Thoracic aorta (tissue), 2 donors: ENCODE results near the gene NPR2. TPM values are rescaled to one million over a fixed set of nuclear protein-coding genes. Genes with fewer than 3 reads are reported as not detected.

Source experiments
- ATAC-seq: fragments of 150-250 bp; one replicate; pipeline ENCODE4 v1.8.0; 2017; ENCODE audit warnings: low read depth; ENCODE audit not compliant: insufficient number of reproducible peaks, low FRiP score
- DNase-seq: peaks from one replicate; pipeline ENCODE4 v3.0.0-alpha.2; 2020; ENCODE audit warnings: low spot score
- H3K27ac ChIP-seq, 2 donors: fragments of 200-600 bp; sonication (generic); 1 replicate in 1 of 2; 2 replicates in 1 of 2; pipeline ENCODE4 v1.5.1; 2016; ENCODE audit warnings: mild to moderate bottlenecking in 2 of 2, moderate library complexity in 2 of 2
- H3K27me3 ChIP-seq: fragments of 200-600 bp; sonication (generic); replicated peaks from 2 replicates; pipeline ENCODE4 v1.6.0; 2016; ENCODE audit warnings: mild to moderate bottlenecking; ENCODE audit not compliant: insufficient read depth
- H3K36me3 ChIP-seq: fragments of 200-600 bp; sonication (generic); one replicate; pipeline ENCODE4 v1.5.1; 2016
- H3K4me1 ChIP-seq, 2 donors: fragments of 200-600 bp; sonication (generic); 1 replicate in 1 of 2; 2 replicates in 1 of 2; pipeline versions ENCODE4 v1.5.1 to v1.6.0; 2016; ENCODE audit warnings: low read depth in 2 of 2, mild to moderate bottlenecking in 1 of 2; ENCODE audit not compliant: control insufficient read depth in 1 of 2
- H3K4me3 ChIP-seq: fragments of 200-600 bp; sonication (generic); 2 replicates; pipeline ENCODE4 v1.5.1; 2016; ENCODE audit warnings: mild to moderate bottlenecking
- H3K9me3 ChIP-seq: fragments of 200-600 bp; sonication (generic); 2 replicates; pipeline ENCODE4 v1.5.1; 2016
- total RNA-seq, 2 donors: library from RNA; depleted of rRNA; stranded (reverse); fragments of >200 nt; gene quantifications; one replicate each; pipeline versions ENCODE4 v1.1.0 to v1.2.3, GENCODE V29; 2016
- TF ChIP-seq, protein P1 (sequence below): fragments of 200-600 bp; sonication (generic); IDR thresholded peaks from one replicate; pipeline ENCODE4 v1.5.1; 2019; ENCODE audit warnings: antibody characterized with exemption

NPR2 gene
- total RNA-seq, 2 donors from 2014 or later = 30.8 to 38.2 TPM

DNA sequence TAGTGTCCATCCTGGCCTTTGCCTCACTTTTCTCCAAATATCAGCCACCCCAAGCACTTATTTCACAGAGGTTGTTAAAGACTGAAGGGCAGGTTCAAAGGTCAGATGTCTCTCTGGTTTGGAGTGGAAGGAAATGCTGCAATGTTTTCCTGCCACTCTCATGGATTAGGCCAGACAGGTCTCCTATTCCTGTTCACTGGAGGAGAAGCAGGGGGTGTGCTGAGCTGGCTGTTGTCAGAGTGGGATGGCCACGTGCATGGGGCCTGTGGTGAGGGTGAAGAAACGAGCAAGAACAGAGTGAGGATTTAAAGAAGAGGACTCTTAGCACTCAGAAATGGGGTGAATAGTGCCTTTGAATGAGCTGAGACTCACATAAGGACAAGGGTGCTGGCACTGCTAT is 44.4 kb downstream of the NPR2 start:
- peaks cover 4 to 36% of the 10 kb centered on the region in 2 donors for H3K4me1 ChIP-seq
- ATAC-seq = no peak
- no peaks in the 10 kb centered on the region for H3K9me3 ChIP-seq
- H3K4me3 ChIP-seq = no peak overlapping the region
- H3K36me3 ChIP-seq = no peaks in the 10 kb centered on the region
- TF ChIP-seq, protein P1, sequence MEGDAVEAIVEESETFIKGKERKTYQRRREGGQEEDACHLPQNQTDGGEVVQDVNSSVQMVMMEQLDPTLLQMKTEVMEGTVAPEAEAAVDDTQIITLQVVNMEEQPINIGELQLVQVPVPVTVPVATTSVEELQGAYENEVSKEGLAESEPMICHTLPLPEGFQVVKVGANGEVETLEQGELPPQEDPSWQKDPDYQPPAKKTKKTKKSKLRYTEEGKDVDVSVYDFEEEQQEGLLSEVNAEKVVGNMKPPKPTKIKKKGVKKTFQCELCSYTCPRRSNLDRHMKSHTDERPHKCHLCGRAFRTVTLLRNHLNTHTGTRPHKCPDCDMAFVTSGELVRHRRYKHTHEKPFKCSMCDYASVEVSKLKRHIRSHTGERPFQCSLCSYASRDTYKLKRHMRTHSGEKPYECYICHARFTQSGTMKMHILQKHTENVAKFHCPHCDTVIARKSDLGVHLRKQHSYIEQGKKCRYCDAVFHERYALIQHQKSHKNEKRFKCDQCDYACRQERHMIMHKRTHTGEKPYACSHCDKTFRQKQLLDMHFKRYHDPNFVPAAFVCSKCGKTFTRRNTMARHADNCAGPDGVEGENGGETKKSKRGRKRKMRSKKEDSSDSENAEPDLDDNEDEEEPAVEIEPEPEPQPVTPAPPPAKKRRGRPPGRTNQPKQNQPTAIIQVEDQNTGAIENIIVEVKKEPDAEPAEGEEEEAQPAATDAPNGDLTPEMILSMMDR = no peak
- H3K27ac ChIP-seq = no peak overlapping the region
- DNase-seq = no peak
- H3K27me3 ChIP-seq = no peaks in the 10 kb centered on the region

DNA sequence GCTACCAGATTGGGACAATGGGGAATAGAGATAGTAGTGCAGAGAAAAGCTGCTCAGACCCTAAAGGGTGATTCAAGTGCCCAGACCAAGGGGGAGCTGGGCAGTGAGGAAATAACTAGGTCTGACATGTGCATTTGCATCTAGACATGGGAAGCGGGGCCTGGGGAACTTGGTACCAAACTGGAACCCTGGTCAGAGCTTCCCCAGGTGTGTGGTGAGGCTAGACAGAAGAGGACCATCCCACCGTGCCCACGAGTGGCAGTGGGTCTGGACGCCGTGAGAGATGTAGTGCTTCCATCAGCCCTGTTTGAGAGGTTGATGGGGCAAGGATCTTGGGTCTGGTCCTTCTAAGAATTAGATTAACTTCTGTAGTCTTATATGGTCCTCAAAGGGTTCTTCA is 45.2 kb downstream of the NPR2 start:
- Histone ChIP-seq H3K36me3 (no peaks in the 10 kb centered on the region), H3K27me3 (no peaks in the 10 kb centered on the region), H3K9me3 (no peaks in the 10 kb centered on the region), H3K27ac (no peak overlapping the region), H3K4me3 (no peak overlapping the region), H3K4me1 (peaks cover 4 to 29% of the 10 kb centered on the region in 2 donors)
- ATAC-seq (no peak), DNase-seq (no peak)
- TF ChIP-seq, protein P1 = no peak

DNA sequence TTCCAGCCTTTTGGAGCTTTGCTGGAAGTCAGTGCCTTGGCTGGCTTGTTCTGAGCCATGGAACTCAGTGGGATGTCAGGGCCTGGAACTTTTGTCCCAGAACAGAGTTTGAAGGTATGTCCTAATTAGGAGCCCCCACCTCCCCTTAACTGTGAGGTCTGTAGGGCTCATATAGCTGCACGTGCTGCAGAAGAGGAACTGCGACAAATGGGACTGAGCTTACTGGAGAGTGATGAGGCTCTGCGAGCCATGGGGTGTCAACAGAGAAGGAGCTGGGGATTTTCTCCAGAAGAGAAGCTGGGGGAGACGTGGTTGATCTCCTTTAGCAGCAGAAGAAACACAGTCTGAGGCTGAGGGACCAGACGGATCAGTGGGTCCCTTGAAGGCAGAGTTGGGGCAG is 48.5 kb downstream of the NPR2 start:
- no peak for DNase-seq
- Histone ChIP-seq H3K4me3 (no peak overlapping the region), H3K4me1 (peaks cover 8 to 16% of the 10 kb centered on the region in 2 donors), H3K36me3 (no peaks in the 10 kb centered on the region), H3K27me3 (no peaks in the 10 kb centered on the region), H3K27ac (no peak overlapping the region), H3K9me3 (no peaks in the 10 kb centered on the region)
- TF ChIP-seq, protein P1 = no peak
- ATAC-seq = no peak

DNA sequence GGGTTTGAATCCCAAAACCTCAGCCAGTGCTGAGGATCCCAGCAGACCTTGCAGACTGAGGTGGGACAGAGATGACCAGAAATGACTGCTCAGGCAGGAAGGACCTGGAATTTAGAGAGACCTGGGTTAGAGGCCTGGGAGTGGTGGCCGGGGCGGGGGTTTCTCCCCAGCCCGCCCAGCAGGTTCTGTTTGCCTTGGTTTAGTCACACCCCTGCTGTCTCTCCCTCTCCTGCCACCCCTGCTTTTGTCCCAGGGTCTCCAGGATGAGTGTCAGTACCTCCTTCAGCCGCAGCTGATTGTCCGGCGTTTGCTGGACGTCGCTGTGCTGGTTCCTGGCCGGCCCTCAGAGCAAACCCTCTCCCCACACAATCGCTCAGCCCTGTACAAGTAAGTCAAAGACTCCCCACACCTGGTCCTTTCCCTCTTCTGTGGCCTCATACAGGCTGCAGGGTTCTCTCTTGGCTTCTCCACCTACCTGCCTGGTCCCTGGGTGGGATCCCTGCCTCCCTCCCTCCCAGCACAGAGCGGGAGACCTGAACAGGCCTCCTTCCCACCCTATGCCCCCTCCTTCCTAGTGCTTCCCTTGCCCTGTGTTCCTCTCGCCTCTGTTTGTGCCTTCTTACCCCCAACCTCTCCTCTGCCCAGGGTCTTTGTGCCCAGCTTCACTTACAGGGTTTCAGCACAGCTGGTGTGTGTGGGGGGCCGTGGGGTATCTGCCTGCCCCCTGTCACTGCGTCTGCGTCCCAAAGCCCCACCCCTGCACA is 49.7 kb downstream of the NPR2 start:
- peaks cover 13 to 26% of the 10 kb centered on the region in 2 donors for H3K4me1 ChIP-seq
- DNase-seq (no peak), ATAC-seq (no peak)
- H3K36me3 ChIP-seq = no peaks in the 10 kb centered on the region
- TF ChIP-seq, protein P1 = no peak
- no peaks in the 10 kb centered on the region for H3K27me3 ChIP-seq
- H3K9me3 ChIP-seq = no peaks in the 10 kb centered on the region
- H3K4me3 ChIP-seq = no peak overlapping the region
- H3K27ac ChIP-seq = no peak overlapping the region

DNA sequence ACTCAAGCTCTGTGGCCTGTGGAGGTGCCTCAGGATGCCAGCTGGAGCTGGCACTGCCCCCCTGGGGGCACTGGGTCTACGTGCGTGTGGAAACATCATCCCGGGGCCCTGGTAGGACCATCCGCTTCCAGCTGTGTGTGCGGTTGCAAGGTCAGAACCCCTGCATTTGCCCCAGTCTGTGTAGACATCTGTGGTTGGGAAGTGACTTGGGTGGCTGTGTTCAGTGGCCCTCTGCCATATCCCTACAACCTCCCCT is 50.2 kb downstream of the NPR2 start:
- DNase-seq (no peak), ATAC-seq (no peak)
- no peak overlapping the region for H3K4me3 ChIP-seq
- TF ChIP-seq, protein P1 = no peak
- peaks cover 13 to 26% of the 10 kb centered on the region in 2 donors for H3K4me1 ChIP-seq
- no peaks in the 10 kb centered on the region for H3K9me3 ChIP-seq
- no peak overlapping the region for H3K27ac ChIP-seq
- no peaks in the 10 kb centered on the region for H3K36me3 ChIP-seq
- H3K27me3 ChIP-seq = no peaks in the 10 kb centered on the region
